Activated CD8-positive, alpha-beta memory T cell treated with anti-CD3 and anti-CD28 coated beads, Interleukin-2, amount 50 U/mL, for 1 hour (primary cell): ENCODE data around the gene NEAT1.

Experiments
- DNase-seq: peaks from one replicate; pipeline ENCODE4 v3.0.0-alpha.2; 2020; ENCODE audit errors: extremely low read depth

Gene NEAT1

DNA sequence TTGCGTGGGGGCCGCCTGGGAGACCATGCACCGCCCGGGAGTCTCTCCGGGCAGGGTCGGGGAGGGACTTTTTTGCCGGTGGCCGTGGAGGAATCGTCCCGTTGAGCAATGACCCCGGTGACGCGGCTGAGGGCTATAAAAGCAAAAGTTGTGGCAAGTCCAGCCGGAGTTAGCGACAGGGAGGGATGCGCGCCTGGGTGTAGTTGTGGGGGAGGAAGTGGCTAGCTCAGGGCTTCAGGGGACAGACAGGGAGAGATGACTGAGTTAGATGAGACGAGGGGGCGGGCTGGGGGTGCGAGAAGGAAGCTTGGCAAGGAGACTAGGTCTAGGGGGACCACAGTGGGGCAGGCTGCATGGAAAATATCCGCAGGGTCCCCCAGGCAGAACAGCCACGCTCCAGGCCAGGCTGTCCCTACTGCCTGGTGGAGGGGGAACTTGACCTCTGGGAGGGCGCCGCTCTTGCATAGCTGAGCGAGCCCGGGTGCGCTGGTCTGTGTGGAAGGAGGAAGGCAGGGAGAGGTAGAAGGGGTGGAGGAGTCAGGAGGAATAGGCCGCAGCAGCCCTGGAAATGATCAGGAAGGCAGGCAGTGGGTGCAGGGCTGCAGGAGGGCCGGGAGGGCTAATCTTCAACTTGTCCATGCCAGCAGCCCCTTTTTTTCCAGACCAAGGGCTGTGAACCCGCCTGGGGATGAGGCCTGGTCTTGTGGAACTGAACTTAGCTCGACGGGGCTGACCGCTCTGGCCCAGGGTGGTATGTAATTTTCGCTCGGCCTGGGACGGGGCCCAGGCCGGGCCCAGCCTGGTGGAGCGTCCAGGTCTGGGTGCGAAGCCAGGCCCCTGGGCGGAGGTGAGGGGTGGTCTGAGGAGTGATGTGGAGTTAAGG is at the start of gene NEAT1:
Gene NEAT1 (plus strand): TSS at position 166 of the 883 bp plus-strand sequence.
- peak; percentile 88 for DNase-seq

DNA sequence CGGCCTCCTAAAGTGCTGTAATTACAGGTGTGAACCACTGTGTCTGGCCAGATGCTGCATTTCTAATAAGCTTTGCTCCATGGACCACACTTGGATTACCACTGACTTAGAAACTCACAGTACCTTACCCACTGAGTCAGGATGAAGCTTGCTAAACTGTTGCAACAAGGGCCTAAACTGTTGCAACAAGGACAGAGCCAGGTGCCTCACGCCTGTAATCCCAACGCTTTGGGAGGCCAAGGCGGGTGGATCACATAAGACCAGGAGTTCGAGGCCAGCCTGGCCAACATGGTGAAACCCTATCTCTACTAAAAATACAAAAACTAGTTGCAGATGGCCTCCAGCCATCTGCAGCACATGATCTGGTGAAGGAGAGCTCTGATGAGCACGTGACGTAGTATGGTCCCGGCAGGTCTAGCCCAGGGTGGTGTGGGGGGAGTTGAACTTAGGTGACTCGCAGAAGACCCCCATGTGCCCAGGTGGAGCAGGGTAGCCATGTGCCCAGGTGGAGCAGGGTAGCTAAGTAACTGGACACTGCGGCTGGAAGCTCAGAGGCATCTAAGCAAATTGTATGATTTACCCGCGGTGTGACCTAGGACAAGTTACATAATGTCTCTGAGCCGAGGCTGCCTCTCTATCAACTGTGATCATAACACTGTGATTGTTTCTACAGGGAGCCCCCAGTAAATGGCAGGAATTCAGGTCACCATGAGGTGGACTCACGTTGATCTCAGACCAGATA is 48.6 kb upstream of the NEAT1 start:
- DNase-seq: no peak

DNA sequence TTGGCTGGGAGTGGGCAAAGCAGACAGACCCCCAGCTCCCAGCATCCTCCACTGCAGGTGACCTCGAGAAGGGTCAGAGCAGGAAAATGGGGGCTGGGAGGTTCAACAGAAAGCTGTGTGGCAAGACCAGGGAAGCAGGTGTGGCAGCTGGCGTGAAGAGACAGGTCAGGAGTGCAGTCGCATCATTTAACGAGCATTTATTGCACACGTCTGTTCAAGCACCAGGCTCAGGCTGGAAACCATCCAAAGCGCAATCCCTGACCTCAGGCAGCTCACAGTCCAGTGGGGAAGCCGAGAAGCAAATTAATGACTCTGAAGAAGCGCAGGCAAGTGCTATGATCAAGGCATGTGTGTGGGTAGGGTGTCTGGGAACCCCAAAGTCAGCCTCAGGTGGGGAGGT is 47.6 kb upstream of the NEAT1 start:
- no peak for DNase-seq

DNA sequence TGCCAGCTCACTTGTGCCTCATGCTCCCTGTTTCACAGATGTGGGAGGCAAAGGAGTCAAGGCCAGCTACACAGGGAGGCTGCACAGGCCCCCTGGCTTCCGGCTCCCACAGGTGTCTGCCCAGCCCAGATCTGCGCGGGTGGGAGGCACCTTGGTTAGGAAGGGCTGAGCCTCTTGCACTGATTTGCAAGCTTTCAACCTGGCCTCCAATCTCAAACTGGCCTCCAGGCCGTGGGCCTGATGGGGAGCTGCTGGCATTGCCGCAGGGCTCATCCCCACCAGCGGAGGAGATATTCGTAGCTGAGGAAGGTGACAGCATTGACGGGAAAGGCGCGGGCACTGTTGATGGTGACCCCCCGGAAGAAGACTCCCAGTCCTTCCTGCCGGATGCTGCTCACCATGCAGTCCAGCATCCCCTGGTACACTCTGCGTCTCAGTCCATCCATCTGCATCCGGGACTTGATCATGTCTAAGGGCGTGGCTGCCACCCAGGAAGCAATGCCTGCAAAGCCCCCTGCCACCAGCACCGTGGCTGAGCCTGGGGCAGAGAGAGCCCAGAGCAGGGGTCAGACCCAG is 46.4 kb upstream of the NEAT1 start:
- DNase-seq: no peak

GRCh38 chr11:65377036-65377435 is 45.6 kb upstream of the NEAT1 start:
- no peak for DNase-seq

GRCh38 chr11:65377777-65378176 is 44.8 kb upstream of the NEAT1 start:
- no peak for DNase-seq

DNA sequence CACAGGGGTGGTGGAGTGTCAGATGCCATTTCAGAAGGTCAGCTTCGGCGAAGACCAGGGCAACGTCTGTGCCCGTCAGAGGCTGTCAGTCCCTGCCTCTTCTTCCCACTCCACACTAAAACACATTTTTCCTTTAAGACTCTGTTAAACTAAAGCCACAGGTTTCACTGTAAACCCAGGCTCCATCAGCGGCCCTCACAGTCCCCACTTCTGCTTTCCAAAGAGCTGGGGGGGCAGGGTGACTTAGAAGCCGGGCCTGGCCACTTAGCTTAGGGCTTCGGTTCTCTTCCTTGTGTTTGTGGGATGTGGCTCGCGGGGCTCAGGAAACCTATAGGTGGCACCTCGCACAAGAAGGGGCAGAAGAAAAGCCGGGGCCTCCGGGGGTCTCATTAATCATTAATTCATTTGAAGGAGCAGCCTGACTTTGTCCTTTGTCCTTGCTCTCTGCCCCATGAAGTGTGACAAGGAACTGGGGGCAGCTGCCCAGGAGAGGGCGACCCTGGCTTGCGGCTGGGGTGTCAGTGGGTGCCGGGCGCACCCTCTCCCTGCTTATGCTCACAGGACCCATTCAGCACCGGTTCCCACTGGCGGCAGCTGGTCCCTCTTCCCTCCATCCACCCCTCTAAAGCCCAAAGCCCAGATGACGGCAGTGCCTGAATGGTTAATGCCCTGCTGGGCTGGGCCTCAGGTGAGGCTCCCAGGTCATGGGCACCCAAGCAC is 44.2 kb upstream of the NEAT1 start:
- DNase-seq: no peak

GRCh38 chr11:65378928-65379638 is 43.5 kb upstream of the NEAT1 start:
- DNase-seq: no peak

DNA sequence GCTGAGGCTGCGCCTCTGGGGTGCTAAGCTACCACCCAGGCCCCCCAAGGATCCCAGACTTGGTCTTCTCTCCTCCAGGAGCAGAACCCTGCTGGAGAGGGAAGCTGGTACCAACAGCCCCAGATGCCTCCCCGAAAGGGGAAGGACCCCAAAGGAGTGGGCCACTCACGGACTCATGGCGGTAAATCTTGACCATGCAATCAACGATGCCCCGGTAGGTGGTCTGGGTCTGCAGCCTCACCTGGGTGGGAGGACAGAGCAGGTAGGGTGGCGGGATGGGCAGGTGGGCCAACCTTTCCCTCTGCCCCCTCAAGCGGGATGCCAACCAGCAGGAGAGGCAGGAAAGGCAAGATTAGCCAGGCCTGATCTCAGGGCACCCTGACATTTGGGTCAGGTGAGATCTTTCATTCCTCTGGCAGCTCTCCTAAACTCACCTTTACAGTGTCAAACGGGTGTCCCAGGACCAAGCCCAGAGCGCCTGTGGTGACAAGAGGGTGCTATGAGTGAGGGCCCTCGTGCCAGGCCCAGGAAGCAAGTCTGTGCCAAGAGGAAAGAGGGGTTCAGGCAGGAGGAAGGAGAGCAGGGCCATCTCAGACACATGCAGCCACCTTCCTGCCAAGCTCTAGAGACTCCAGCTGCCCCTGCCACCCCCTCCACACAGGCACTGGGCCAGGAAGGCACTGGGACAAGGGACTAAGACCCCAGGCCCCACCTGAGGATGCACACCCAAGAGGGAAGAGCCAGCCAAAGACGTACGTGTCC is 42.7 kb upstream of the NEAT1 start:
- no peak for DNase-seq

DNA sequence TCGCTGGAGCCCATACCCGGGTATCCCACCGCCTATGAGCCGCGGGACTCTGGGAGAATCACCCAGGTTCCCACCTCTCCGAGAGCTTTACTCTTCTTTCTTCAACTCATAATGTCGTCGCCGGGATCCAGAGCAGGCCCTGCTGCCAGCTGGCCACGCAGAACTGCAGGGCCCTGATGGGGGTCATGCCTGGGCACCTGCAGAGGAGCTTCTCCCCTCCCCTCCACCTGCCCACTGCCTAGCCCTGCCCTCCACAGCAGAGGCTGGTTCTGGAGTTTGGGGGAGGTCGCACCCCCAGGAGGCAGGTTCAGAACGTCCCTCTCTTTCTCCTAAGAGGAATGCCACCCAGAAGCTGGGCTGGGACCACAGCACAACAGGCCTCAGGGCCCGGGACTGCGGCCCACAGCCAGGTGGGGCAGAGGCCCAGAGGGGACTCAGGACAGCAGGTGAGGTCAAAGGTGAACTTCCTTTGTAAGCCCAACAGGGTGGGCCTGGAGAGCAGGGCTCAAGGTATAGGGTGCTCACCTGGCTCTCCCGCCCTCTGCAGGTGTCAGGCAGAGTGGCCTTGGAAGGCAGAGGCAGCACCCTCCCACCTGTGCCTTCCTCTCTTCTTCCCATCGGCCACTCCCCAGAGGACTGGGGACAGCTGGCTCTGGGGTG is 42.0 kb upstream of the NEAT1 start:
- no peak for DNase-seq

DNA sequence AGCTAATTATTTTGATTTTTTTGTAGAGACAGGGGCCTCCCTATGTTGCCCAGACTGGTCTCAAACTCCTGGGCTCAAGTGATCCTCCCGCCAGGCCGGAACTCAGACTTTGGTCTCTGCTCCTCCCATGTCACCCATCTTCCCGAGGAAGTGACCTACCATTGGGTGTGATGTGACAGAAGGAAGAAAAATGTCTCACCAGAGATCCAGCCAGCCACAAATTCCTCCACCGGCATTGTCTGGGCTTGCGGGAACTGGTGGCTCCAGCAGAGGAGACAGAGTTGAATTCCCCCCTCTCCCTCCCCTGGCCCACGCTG is 40.9 kb upstream of the NEAT1 start:
- no peak for DNase-seq

- DNase-seq: peak; percentile 91
Measured at GRCh38 chr11:65382033-65382803, 40.4 kb upstream of the NEAT1 start, which contains the start of gene SLC25A45. Gene SLC25A45, minus strand, starts transcription at chr11:65382646. Its CDS starts 695 bp downstream, at chr11:65381951.

GRCh38 chr11:65382804-65383368 is 39.7 kb upstream of the NEAT1 start:
- no peak for DNase-seq

DNA sequence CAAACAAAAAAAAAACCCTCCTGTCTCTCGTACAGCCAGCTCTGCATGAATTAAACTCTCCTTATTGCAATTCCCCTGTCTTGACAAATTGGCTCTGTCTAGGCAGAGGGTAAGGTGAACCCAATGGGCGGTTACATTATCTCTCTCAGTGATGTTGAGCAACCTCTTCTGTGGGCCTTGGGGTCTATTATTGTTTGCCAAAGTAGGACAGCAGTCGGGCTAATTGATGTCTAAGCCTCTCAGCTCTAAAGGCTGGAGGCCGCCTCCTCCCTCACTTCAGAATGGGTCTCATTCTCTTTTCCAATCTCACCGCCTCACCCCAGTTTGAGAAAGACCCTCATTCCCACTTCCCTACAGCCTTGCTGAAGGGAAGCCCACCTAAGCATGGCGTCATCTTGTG is 38.8 kb upstream of the NEAT1 start:
- DNase-seq: no peak

DNA sequence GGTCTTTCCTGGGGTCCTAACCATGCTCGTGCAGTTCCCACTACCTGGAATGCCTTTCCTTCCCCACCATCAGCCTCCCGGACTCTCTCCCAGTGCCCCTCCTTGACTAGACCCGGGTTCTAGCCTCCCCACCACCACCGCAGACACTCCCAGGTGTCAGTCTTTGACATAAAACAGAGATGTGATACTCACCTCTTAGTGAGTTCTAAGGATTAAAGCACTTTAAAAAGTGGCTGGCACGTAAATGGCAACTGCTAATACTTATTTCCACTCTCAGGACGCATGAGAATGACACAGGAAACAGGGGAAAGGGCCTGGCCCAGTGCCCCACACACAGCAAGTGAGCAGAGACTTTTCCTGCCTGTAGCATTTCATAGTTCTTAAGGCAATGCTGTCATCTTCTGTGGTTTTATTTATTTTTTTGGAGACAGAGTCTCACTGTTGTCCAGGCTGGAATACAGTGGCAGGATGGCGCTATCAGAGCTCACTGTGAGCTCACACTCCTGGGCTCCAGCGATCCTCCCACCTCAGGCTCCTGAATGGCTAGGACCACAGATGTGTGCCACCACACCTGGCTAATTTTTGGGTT is 38.2 kb upstream of the NEAT1 start:
- DNase-seq: no peak

GRCh38 chr11:65386307-65387140 is 36.1 kb upstream of the NEAT1 start, which contains the start of gene FRMD8:
Gene FRMD8, plus strand, starts transcription at chr11:65386637. Its CDS starts 400 bp downstream, at chr11:65387037.
- DNase-seq: peak; percentile 57

GRCh38 chr11:65388731-65389130 is 33.9 kb upstream of the NEAT1 start:
- DNase-seq: no peak
